Activated CD8-positive, alpha-beta T cell treated with anti-CD3 and anti-CD28 coated beads for 36 hours (primary cell): Measurements from ENCODE around the gene ABCA4. TPM values are rescaled to one million over a fixed set of nuclear protein-coding genes. Genes with fewer than 3 reads are reported as not detected.

Experiments used
- ATAC-seq: fragments of 200-7000 bp; cut with Tn5 transposase; one replicate; pipeline ENCODE4 v1.10.0; 2021; ENCODE audit warnings: mild to moderate bottlenecking, moderate library complexity
- CTCF ChIA-PET: fragments of 350-600 bp; sonication (Branson Sonifier 250); formaldehyde crosslinking; loops from one replicate; lab custom pipeline; 2021; ENCODE audit warnings: antibody characterized with exemption; lab: Charles Lee
- POLR2A ChIA-PET: fragments of 350-600 bp; sonication (Branson Sonifier 250); formaldehyde crosslinking; loops from one replicate; lab custom pipeline; 2021; ENCODE audit warnings: antibody characterized with exemption; lab: Charles Lee
- DNase-seq: peaks from one replicate; pipeline ENCODE4 v3.0.0-alpha.2; 2020
- H3K27ac Mint-ChIP-seq: one replicate; pipeline ENCODE4 v1.8.0; 2021; ENCODE audit warnings: mild to moderate bottlenecking, mixed read lengths
- H3K27me3 Mint-ChIP-seq: one replicate; pipeline ENCODE4 v1.8.0; 2021; ENCODE audit warnings: mixed read lengths
- H3K36me3 Mint-ChIP-seq: one replicate; pipeline ENCODE4 v1.8.0; 2021; ENCODE audit warnings: low read depth, mixed read lengths
- H3K4me1 Mint-ChIP-seq: one replicate; pipeline ENCODE4 v1.8.0; 2021; ENCODE audit warnings: low read depth, mixed read lengths
- H3K4me3 Mint-ChIP-seq: one replicate; pipeline ENCODE4 v1.8.0; 2021; ENCODE audit warnings: mild to moderate bottlenecking, moderate library complexity, mixed read lengths
- H3K9me3 Mint-ChIP-seq: one replicate; pipeline ENCODE4 v1.8.0; 2021; ENCODE audit warnings: mixed read lengths
- CTCF ChIP-seq: fragments of 200-600 bp; IDR thresholded peaks from one replicate; pipeline ENCODE4 v1.8.0; 2022; ENCODE audit warnings: antibody characterized with exemption, mild to moderate bottlenecking
- intact Hi-C: fragments of 100-400 bp; cut with micrococcal nuclease; formaldehyde crosslinking; loops from one replicate; pipeline ENCODE4 v1.10.0; 2022
- total RNA-seq, 2 experiments: library from RNA; stranded (reverse); gene quantifications; one replicate each; pipeline ENCODE4 v1.2.3, GENCODE V29; 2021

Gene ABCA4
- total RNA-seq, 2 experiments from 2014 or later: not detected

- H3K9me3 Mint-ChIP-seq: no peaks in the 10 kb centered on the region
- H3K27me3 Mint-ChIP-seq: peaks cover 12% of the 10 kb centered on the region
- intact Hi-C loops: no loop called here
- POLR2A ChIA-PET: no interaction called here
- no peak overlapping the region for H3K27ac Mint-ChIP-seq
- peaks cover 1% of the 10 kb centered on the region for H3K4me1 Mint-ChIP-seq
- ATAC-seq (no peak), DNase-seq (no peak)
- CTCF ChIA-PET: interaction anchor here (1.3 kb wide), 1 partner anchor 55 kb away, joined by 4 read pairs; no protein-coding TSS in a partner anchor
- no peak overlapping the region for H3K4me3 Mint-ChIP-seq
- no peaks in the 10 kb centered on the region for H3K36me3 Mint-ChIP-seq
- no peak for TF ChIP-seq CTCF
Measured at GRCh38 chr1:94100129-94100784, 20.7 kb downstream of the ABCA4 start.

- intact Hi-C loops: no loop called here
- ChIA-PET POLR2A (no interaction called here), CTCF (no interaction called here)
- Mint-ChIP-seq H3K4me3 (no peak overlapping the region), H3K4me1 (peaks cover 2% of the 10 kb centered on the region), H3K9me3 (no peaks in the 10 kb centered on the region), H3K36me3 (no peaks in the 10 kb centered on the region), H3K27me3 (peaks cover 6% of the 10 kb centered on the region), H3K27ac (no peak overlapping the region)
- no peak for TF ChIP-seq CTCF
- ATAC-seq (no peak), DNase-seq (no peak)
Measured at GRCh38 chr1:94099303-94099702, 21.6 kb downstream of the ABCA4 start.

GRCh38 chr1:94098585-94099111 lies 22.3 kb downstream of the ABCA4 start:
- TF ChIP-seq CTCF: no peak
- H3K4me3 Mint-ChIP-seq: no peak overlapping the region
- POLR2A ChIA-PET: no interaction called here
- DNase-seq (no peak), ATAC-seq (no peak)
- H3K27ac Mint-ChIP-seq: no peak overlapping the region
- peaks cover 6% of the 10 kb centered on the region for H3K4me1 Mint-ChIP-seq
- intact Hi-C loops: no loop called here
- H3K9me3 Mint-ChIP-seq: no peaks in the 10 kb centered on the region
- no peaks in the 10 kb centered on the region for H3K36me3 Mint-ChIP-seq
- H3K27me3 Mint-ChIP-seq: peaks cover 6% of the 10 kb centered on the region
- CTCF ChIA-PET: no interaction called here

- CTCF ChIA-PET: no interaction called here
Measured at GRCh38 chr1:94096797-94097549, 24.0 kb downstream of the ABCA4 start.

More at GRCh38 chr1:94096797-94097549, 24.0 kb downstream of the ABCA4 start:
- no peak for ATAC-seq
- no peak for DNase-seq
- Mint-ChIP-seq H3K27ac (no peak overlapping the region), H3K27me3 (no peaks in the 10 kb centered on the region), H3K4me3 (no peak overlapping the region), H3K4me1 (peaks cover 16% of the 10 kb centered on the region), H3K9me3 (no peaks in the 10 kb centered on the region), H3K36me3 (no peaks in the 10 kb centered on the region)
- intact Hi-C loops: no loop called here
- TF ChIP-seq CTCF: no peak
- POLR2A ChIA-PET: no interaction called here
